ENCODE data around the gene SLC12A7.

- TF ChIP-seq CTCF (CRISPR knock-in tag; IDR thresholded peaks at IDR 0.05) (no peak), ZNF781 (CRISPR knock-in tag; IDR thresholded peaks at IDR 0.05; ENCODE audit: borderline replicate concordance, not compliant biosample characterization) (no peak), STAG1 (CRISPR knock-in tag; IDR thresholded peaks at IDR 0.05) (no peak), GFI1 (CRISPR knock-in tag; IDR thresholded peaks at IDR 0.05; ENCODE audit: borderline replicate concordance) (no peak)
Observed at GRCh38 chr5:1033606-1034420, 78.0 kb downstream of the SLC12A7 start.
